GM18526 (cell line): ENCODE measurements around the gene B4GALNT1.

ENCODE experiments used
- POLR2A ChIP-seq: IDR thresholded peaks from 3 replicates; pipeline ENCODE4 v1.6.1; 2011; ENCODE audit not compliant: insufficient read length; ENCODE audit errors: extremely low read depth

B4GALNT1 gene

GRCh38 chr12:57611827-57612710, 20.9 kb downstream of the B4GALNT1 start:
- no peak for TF ChIP-seq POLR2A

- TF ChIP-seq POLR2A = peak; percentile 53
Observed at GRCh38 chr12:57611108-57611826, 21.7 kb downstream of the B4GALNT1 start, which contains the start of gene ARHGEF25. ARHGEF25 (plus strand) TSS chr12:57611435; CDS start chr12:57611895, 460 bp downstream.

DNA sequence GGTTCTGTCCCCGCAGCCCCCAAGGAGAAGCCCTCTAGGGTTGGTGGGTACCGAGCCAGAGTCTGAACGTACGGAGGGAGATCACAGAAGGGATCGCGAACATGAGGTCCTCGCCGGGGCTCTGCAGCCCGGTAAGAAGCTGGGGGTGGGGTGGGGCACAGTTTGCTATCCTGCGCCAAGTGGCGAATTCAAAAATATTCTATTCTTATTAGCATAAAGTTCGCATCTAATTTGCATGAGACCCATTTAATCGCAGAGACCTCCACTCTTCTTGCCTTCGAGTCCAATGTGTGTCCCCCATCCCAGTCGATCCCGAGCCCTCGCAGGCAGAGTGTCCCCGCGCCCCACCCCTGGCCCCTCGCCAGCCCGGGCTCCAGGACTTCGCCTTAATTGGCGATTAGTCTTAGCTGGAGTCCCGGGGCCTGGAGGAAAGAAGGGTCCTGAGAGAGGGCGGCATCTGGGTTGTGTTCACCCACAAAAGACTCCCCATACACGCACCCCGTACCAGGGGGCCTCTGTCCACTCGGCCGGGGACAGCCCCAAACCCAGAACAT, 22.4 kb downstream of the B4GALNT1 start:
- no peak for TF ChIP-seq POLR2A

DNA sequence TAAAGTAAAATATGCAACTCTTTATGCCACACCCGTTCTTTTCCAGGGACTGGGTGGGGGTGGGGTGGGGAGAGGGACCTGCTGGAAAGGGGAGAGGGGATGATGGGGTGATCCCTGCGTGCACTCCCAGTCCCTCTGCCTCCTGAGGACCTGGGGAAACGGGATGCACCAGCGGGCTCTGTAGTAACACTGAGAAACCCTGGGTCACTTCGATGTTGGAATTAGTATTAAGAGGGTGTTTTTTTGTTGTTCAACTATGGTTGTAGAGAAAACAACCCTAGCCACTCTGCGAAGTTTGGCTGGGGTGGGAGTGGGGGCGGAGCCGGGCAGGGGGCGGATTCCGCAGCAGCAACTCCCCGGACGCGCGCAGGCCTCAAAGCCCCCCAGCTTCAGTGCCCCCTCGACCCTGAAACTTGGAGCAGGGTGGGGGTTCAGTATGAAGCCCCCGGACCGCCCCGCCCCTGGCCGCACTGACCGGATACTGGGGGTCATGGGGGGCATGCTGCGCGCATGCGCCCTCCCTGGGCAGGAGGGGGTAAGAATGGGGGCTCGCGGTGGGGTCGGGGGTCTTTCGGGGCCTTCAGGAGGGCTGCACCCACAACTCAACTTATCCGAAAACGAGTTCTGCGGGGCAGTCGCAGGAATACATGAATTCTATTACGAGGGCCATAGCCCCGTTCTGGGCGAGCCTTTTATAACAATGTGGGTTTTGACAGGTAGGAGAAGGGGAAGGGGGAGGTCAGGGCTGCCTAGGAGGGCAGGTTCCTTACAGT, 23.0 kb downstream of the B4GALNT1 start:
- no peak for TF ChIP-seq POLR2A

GRCh38 chr12:57609101-57609780, 23.8 kb downstream of the B4GALNT1 start:
- no peak for TF ChIP-seq POLR2A

DNA sequence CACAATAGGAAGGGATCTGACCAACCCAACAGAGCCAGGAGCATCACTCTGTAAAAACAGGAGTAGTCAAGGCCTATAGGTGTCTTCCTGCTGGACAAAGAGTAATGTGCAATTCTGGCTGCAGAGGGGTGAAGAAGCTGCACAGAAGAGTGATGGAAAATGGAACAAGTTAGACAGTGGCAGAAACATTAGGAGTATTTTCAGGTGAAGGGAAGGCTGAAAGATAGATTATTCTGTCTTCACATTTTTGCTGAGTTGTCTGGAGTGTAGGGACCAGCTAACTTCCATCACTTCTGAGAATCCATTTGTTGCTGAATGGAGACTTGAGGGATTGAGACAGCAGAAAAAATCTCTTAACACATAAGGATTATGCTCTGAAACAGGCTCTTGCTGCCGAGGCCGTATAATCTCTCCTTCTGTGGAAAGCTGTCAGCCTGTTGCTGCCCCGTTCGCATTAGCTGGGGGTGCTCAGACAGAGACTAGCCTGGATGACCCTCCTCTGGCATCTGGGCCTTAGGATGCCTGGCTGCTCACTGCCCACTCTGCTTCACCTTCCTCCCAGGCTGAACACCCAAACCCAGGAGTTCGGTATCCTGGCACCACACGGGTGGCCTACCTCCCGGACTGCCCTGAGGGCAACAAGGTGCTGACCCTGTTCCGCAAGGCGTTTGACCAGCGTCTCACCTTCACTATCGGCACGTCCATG, 24.9 kb downstream of the B4GALNT1 start:
- TF ChIP-seq POLR2A = no peak

- no peak for TF ChIP-seq POLR2A
Observed at GRCh38 chr12:57606821-57607220, 26.2 kb downstream of the B4GALNT1 start.

DNA sequence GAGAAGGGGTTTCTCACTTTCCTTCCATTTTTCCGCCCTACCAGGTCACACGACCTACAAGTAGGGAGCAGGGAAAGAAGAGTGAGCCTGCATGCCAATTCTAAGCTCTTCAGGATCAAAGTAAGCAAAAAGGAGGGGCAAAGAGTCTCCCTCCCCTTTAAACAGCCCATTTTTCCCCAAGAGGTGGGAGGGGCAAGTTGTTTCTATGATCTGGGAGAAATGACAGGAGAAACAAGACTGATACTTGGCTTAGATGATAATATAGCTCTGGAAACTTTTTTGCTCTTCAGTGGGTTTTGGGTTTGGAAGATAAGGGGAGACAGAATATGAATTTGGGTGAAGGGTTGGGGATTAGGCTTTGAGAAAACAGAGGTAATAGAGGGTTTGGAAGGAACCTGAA, 26.6 kb downstream of the B4GALNT1 start:
- TF ChIP-seq POLR2A = no peak

- no peak for TF ChIP-seq POLR2A
Observed at GRCh38 chr12:57605811-57606311, 27.1 kb downstream of the B4GALNT1 start.

DNA sequence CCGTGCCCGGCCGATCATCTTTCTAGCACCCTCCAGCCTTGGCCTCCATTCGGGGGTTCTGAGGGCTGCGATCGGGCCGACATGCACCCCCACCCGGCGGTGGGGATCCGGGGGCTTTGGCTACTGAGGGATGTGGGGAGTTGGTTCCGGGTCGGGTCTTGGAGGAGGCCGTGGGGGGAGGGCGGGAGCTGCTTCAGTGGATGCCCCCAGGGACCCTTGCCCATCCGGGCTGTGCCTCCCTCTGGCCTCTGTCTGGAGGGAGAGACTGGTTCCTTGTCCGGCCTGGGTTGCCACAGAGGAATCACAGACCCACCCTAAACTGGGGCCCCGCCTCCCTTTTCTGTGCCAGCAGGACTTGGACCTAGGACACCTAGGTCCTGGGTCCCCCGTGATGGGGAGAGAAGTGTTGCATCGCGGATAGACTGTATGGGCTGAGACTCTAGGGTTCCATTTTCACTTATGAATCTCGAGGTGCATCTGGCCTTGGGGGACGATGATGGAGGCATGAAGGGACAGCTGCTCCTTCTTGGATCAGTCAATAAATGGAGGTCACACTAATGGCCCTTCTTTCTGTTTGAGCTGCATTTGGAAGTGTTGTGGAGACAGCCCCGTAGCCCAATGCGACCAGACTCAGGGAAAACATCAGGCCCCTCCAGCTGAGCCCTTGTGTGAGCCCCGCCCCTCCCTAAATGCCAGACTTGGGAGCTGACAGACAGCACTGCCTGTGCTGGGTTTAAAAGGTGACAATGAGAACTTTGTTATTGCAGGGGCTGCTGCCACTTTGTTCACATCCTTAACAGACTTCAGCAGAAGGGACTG, 27.8 kb downstream of the B4GALNT1 start:
- TF ChIP-seq POLR2A = no peak

GRCh38 chr12:57604454-57604991, 28.5 kb downstream of the B4GALNT1 start, which contains the start of gene DTX3:
DTX3 (plus strand) TSS chr12:57604824; CDS start chr12:57606518, 1,694 bp downstream.
- no peak for TF ChIP-seq POLR2A

GRCh38 chr12:57603815-57604453, 29.1 kb downstream of the B4GALNT1 start:
- no peak for TF ChIP-seq POLR2A
